Testis (tissue), 5 donors: ENCODE data around the gene CCNB2. TPM values are rescaled to one million over a fixed set of nuclear protein-coding genes. Genes with fewer than 3 reads are reported as not detected.

Experiments
- DNase-seq: peaks from one replicate; pipeline ENCODE4 v3.0.0-alpha.2; 2019
- H3K27ac ChIP-seq, 2 donors: fragments of 200-600 bp; sonication (generic); one replicate each; pipeline ENCODE4 v1.5.1; 2019
- H3K27me3 ChIP-seq: fragments of 200-600 bp; sonication (generic); one replicate; pipeline ENCODE4 v1.5.1; 2019
- H3K36me3 ChIP-seq: fragments of 200-600 bp; sonication (generic); one replicate; pipeline ENCODE4 v1.5.1; 2017; ENCODE audit warnings: low read depth; ENCODE audit errors: missing control alignments
- H3K4me1 ChIP-seq: fragments of 200-600 bp; sonication (generic); one replicate; pipeline ENCODE4 v1.5.1; 2019
- H3K4me3 ChIP-seq, 2 donors: fragments of 200-600 bp; sonication (generic); one replicate each; pipeline ENCODE4 v1.5.1; 2017 to 2019
- H3K9me3 ChIP-seq: fragments of 200-600 bp; sonication (generic); one replicate; pipeline ENCODE4 v1.5.1; 2017
- POLR2A ChIP-seq: fragments of 450-650 bp; IDR thresholded peaks from one replicate; pipeline ENCODE4 v1.6.1; 2017; ENCODE audit warnings: antibody characterized with exemption, mild to moderate bottlenecking, moderate library complexity
- WGBS, 2 donors: methylation state at CpG; one replicate each; pipeline ENCODE4 v1.1.5; 2018; 5-methylcytosine and 5-hydroxymethylcytosine counted together
- intact Hi-C: fragments of 100-400 bp; cut with DNase I; formaldehyde crosslinking; loops from one replicate; pipeline ENCODE4 v1.15.1; 2023; ENCODE audit warnings: low total_unique reads
- long read RNA-seq, 2 donors: transcript quantifications; one replicate each; lab custom pipeline, GENCODE V29; 2026
- polyA plus RNA-seq: library from polyadenylated mRNA; stranded (reverse); fragments of 350-450 nt; fragmentation: Illumina TruSeq; extraction: RNeasy Lipid Tissue Mini Kit (QIAGEN cat#74804); gene quantifications from one replicate; pipeline ENCODE4 v1.2.3, GENCODE V29; 2014; ENCODE audit warnings: low read depth, low replicate concordance; ENCODE audit not compliant: insufficient read depth
- total RNA-seq, 2 donors: library from RNA; depleted of rRNA; stranded (reverse); fragments of >200 nt; gene quantifications; one replicate each; pipeline ENCODE4 v1.2.3, GENCODE V29; 2016
- TF ChIP-seq, protein P1 (sequence below), 3 experiments: fragments of 450-650 bp in 2 of 3; fragments of 200-600 bp in 1 of 3; sonication (generic) in 1 of 3; IDR thresholded peaks; one replicate each; pipeline ENCODE4 v1.5.1; 2016 to 2019; ENCODE audit warnings: antibody characterized with exemption in 3 of 3, mild to moderate bottlenecking in 2 of 3, moderate library complexity in 1 of 3

CCNB2 gene
- total RNA-seq: 10 to 100 TPM; 47.2 to 54.2 TPM
- polyA plus RNA-seq: 179 TPM
- long read RNA-seq, donor 1, transcript CCNB2-201 (9 exons, 1,556 nt): major isoform, 10 of 10 reads
- long read RNA-seq, donor 1, partial matches to known transcripts: 0 of 10 reads
- long read RNA-seq, donor 1, other reads (novel, unspliced or antisense): 0 of 10 reads
- long read RNA-seq, donor 2, partial matches to known transcripts: 0 of 5 reads
- long read RNA-seq, donor 2, other reads (novel, unspliced or antisense): 0 of 5 reads

DNA sequence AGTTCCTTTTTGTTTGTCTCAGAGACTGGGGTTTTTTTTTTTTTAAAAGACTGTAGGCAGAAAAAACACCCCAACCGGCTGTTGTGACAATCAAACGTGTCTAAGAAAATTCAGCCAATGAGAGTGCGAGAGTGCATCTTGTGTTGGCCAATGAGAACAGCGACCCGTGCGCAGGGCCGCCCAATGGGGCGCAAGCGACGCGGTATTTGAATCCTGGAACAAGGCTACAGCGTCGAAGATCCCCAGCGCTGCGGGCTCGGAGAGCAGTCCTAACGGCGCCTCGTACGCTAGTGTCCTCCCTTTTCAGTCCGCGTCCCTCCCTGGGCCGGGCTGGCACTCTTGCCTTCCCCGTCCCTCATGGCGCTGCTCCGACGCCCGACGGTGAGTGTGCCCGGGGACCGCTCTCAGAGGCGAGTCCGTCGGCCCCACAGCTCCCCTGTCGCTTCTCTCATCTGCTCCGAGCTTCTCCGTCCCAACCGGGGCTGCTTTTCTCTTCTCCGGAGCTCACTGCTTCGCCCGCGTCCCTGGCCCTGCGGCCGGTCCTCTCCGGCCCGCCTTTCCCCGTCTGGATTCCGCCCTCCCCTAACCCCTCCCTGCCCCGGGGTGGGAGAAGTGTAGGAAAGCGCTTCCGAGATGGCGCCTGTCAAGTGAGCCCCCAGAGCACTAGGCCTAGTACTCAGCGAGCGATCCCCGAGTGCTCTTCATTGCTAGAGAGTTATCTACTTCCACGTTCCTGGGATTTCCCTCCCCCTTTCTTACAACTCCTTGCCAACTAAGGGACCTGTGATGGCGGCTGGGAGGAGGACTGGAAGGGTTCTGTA is at the start of gene CCNB2:
Gene CCNB2, plus strand, starts transcription at position 235 of the 821 bp plus-strand sequence. Its CDS starts 123 bp downstream, at position 358.
- Histone ChIP-seq H3K36me3 (no peaks in the 10 kb centered on the region), H3K4me3 (peak within 1 kb of the TSS; percentile 65 to 66), H3K27ac (peak within 1 kb of the TSS; percentile 43 to 63), H3K9me3 (no peaks in the 10 kb centered on the region), H3K4me1 (peaks cover 3% of the 10 kb centered on the region), H3K27me3 (no peaks in the 10 kb centered on the region)
- TF ChIP-seq, protein P1, sequence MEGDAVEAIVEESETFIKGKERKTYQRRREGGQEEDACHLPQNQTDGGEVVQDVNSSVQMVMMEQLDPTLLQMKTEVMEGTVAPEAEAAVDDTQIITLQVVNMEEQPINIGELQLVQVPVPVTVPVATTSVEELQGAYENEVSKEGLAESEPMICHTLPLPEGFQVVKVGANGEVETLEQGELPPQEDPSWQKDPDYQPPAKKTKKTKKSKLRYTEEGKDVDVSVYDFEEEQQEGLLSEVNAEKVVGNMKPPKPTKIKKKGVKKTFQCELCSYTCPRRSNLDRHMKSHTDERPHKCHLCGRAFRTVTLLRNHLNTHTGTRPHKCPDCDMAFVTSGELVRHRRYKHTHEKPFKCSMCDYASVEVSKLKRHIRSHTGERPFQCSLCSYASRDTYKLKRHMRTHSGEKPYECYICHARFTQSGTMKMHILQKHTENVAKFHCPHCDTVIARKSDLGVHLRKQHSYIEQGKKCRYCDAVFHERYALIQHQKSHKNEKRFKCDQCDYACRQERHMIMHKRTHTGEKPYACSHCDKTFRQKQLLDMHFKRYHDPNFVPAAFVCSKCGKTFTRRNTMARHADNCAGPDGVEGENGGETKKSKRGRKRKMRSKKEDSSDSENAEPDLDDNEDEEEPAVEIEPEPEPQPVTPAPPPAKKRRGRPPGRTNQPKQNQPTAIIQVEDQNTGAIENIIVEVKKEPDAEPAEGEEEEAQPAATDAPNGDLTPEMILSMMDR (IDR thresholded peaks at IDR 0.05): no peak
- no peak for TF ChIP-seq POLR2A
- intact Hi-C loops: no loop called here
- DNase-seq: peak; percentile 93
- 0 to 1% methylated on average over 33 to 55 of the region's 57 CpGs for WGBS, 2 donors

DNA sequence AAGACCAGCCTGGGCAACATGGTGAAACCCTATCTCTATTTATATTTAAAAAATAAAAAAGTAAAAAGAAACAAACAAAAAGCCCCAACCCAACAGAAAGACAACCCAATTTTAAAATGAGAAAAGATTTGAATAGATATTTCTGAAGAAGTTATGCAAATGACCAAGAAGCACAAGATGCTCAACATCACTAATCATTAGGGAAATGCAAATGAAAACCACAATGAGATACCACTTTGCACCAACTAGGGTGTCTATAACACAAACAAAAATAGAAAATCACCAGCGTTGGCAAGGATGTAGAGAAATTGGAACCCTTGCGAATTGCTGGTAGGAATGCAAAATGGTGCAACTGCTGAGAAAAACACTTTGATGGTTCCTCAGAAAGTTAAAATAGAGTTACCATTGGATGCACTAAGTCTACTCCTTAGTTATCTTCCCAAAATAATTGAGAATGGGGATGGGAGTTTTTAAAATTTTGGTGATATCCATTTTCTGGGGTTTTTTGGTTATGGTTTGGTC is 45.8 kb upstream of the CCNB2 start:
- DNase-seq: no peak
- H3K4me1 ChIP-seq: no peaks in the 10 kb centered on the region
- no peak overlapping the region for H3K4me3 ChIP-seq
- H3K36me3 ChIP-seq: no peaks in the 10 kb centered on the region
- no peaks in the 10 kb centered on the region for H3K27me3 ChIP-seq
- no peaks in the 10 kb centered on the region for H3K9me3 ChIP-seq
- intact Hi-C loops: no loop called here
- 84 to 97% methylated on average over 2 of the region's 2 CpGs for WGBS, 2 donors
- no peak for TF ChIP-seq POLR2A
- TF ChIP-seq, protein P1 (IDR thresholded peaks at IDR 0.05): no peak
- H3K27ac ChIP-seq: no peak overlapping the region

DNA sequence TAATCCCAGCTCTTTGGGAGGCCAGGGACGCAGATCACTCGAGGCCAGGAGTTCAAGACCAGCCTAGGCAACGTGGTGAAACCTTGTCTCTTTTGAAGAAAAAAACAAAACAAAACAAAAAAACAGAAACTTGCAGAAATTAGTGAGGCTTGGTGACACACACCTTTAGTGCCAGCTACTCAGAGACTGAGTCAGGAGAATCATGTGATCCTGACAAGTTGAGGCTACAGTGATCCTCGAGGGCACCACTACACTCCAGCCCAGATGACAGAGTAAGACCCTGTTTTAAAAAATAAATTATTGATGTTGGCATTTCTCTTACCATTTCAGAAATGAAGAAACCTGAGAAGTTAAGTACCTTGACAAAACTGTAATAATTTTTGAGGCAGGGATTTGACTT is 44.6 kb upstream of the CCNB2 start:
- no peak for DNase-seq
- TF ChIP-seq, protein P1 (IDR thresholded peaks at IDR 0.05): no peak
- TF ChIP-seq POLR2A: no peak
- Histone ChIP-seq H3K4me3 (no peak overlapping the region), H3K4me1 (no peaks in the 10 kb centered on the region), H3K27ac (no peak overlapping the region), H3K27me3 (no peaks in the 10 kb centered on the region), H3K36me3 (no peaks in the 10 kb centered on the region), H3K9me3 (no peaks in the 10 kb centered on the region)
- WGBS, 2 donors: 89 to 95% methylated on average over 4 of the region's 4 CpGs
- intact Hi-C loops: no loop called here

DNA sequence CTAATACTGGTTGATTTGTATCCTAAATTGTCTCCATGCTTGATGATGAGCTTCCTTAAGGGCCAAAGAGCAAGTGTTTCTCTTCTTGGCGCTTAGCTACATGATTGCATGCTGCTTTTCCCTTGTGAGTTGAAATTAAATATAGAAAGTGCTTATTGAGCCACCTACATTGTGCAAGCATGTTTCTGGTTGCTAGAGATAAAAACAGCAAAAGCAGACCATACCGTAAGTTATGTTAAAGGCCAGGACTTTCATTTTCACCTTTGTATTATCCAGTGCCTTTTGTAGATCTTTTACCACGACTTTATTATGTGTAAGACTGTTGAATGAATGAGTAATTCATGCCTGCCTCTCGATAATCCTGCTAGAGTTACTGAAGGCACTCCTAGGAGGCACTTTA is 41.9 kb upstream of the CCNB2 start:
- TF ChIP-seq, protein P1 (IDR thresholded peaks at IDR 0.05): no peak
- TF ChIP-seq POLR2A: no peak
- Histone ChIP-seq H3K27me3 (no peaks in the 10 kb centered on the region), H3K36me3 (no peaks in the 10 kb centered on the region), H3K4me1 (no peaks in the 10 kb centered on the region), H3K9me3 (no peaks in the 10 kb centered on the region), H3K27ac (no peak overlapping the region), H3K4me3 (no peak overlapping the region)
- WGBS, 2 donors: 73 to 85% methylated on average over 4 of the region's 4 CpGs
- intact Hi-C loops: no loop called here
- DNase-seq: no peak
